PC-9 (cell line): ENCODE results near the gene NUB1.

Experiments used
- CTCF ChIP-seq: fragments of 200-600 bp; sonication (generic); conservative IDR thresholded peaks from 2 replicates; pipeline ENCODE4 v1.6.1; 2017; ENCODE audit warnings: mixed run types, antibody characterized with exemption, mild to moderate bottlenecking, moderate library complexity
- EZH2 ChIP-seq: fragments of 200-600 bp; sonication (generic); IDR thresholded peaks from 2 replicates; pipeline ENCODE4 v1.8.0; 2017; ENCODE audit warnings: antibody characterized with exemption, low read depth

DNA sequence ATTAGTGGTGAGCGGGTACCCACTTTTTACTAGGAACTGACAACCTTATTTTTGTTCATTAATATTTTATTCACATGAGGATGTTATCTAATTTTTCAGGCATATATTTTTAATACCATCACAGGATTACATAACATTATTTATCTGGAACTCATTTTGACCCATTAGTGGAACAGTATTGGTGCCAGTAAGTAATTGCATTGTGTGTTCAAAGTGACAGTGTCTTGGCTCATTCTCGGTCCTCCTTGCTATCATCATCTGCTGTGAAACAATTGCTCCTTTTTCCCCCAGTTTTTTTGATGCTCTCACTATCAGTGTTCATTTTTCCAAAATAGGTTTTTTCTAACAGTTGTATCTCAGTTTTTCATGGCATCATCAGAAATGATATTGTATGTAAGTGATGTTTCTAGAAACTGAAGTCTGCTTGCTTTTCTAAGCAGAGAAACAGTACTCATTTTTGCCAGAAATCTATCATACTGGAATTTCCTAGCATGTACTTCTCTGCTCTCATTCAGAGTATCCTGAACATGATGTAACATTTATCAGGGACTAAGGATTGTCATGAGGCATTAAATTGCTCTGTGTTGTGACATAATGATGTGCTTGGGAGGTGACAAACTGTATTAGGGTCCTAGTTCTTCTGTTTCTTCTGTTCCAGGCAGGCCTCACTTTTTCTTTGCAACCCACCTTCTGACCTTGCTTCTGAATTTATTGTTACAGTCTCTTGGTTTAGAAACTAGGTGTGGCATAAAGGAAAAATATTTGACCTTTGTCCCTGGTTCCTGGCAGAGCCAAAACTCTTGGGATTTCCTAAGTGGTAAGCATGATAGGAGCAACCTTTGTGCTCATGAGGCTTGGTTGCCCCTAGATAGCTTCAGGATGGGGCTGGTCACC is 4.2 kb downstream of the NUB1 start:
- TF ChIP-seq EZH2 (no peak), CTCF (no peak)
